ENCODE results near the gene OPRM1. TPM values are rescaled to one million over a fixed set of nuclear protein-coding genes. Genes with fewer than 3 reads are reported as not detected.

Gene OPRM1
- total and polyA plus RNA-seq, 4 donors: not detected

- no peaks in the 10 kb centered on the region for H3K9me3 ChIP-seq (ENCODE audit: control insufficient read depth in 4 of 4, low read length in 3 of 4)
- 94% methylated on average over 3 of the region's 3 CpGs for WGBS
- H3K4me3 ChIP-seq (ENCODE audit: low read depth in 1 of 3, low read length in 3 of 3): no peak overlapping the region
- no peak overlapping the region for H3K9ac ChIP-seq (ENCODE audit: low read depth in 1 of 2, low read length in 2 of 2)
- no peak for TF ChIP-seq FOXA2 (IDR thresholded peaks at IDR 0.05)
- H3K4me1 ChIP-seq (ENCODE audit: control insufficient read depth in 4 of 4, insufficient read depth in 4 of 4, low read length in 3 of 4): no peaks in the 10 kb centered on the region
- peaks cover 0 to 2% (median 0%) of the 10 kb centered on the region in 4 donors for H3K27me3 ChIP-seq (ENCODE audit: control insufficient read depth in 4 of 4, insufficient read depth in 4 of 4, low read length in 3 of 4)
- DNase-seq (ENCODE audit: low spot score): no peak
- no peaks in the 10 kb centered on the region for H3K36me3 ChIP-seq (ENCODE audit: control insufficient read depth in 4 of 4, insufficient read depth in 3 of 4, low read depth in 1 of 4, low read length in 3 of 4)
- no peak overlapping the region for H3K27ac ChIP-seq (ENCODE audit: low read depth in 1 of 2, low read length in 2 of 2)
Measured at GRCh38 chr6:154213782-154214181, 174.7 kb downstream of the OPRM1 start.

GRCh38 chr6:154218301-154218700 is 179.3 kb downstream of the OPRM1 start:
- Histone ChIP-seq H3K9me3 (ENCODE audit: control insufficient read depth in 4 of 4, low read length in 3 of 4) (no peaks in the 10 kb centered on the region), H3K27ac (ENCODE audit: low read depth in 1 of 2, low read length in 2 of 2) (no peak overlapping the region), H3K9ac (ENCODE audit: low read depth in 1 of 2, low read length in 2 of 2) (no peak overlapping the region), H3K4me1 (ENCODE audit: control insufficient read depth in 4 of 4, insufficient read depth in 4 of 4, low read length in 3 of 4) (no peaks in the 10 kb centered on the region), H3K4me3 (ENCODE audit: low read depth in 1 of 3, low read length in 3 of 3) (no peak overlapping the region), H3K27me3 (ENCODE audit: control insufficient read depth in 4 of 4, insufficient read depth in 4 of 4, low read length in 3 of 4) (peaks cover 0 to 2% (median 0%) of the 10 kb centered on the region in 4 donors), H3K36me3 (ENCODE audit: control insufficient read depth in 4 of 4, insufficient read depth in 3 of 4, low read depth in 1 of 4, low read length in 3 of 4) (no peaks in the 10 kb centered on the region)
- TF ChIP-seq REST (IDR thresholded peaks at IDR 0.05) (no peak), ATF3 (IDR thresholded peaks at IDR 0.05) (no peak), YY1 (IDR thresholded peaks at IDR 0.05) (no peak), RAD21 (IDR thresholded peaks at IDR 0.05) (no peak), TAF1 (conservative IDR thresholded peaks at IDR 0.05) (no peak), HNF4G (IDR thresholded peaks at IDR 0.05) (no peak), MAX (IDR thresholded peaks at IDR 0.05) (no peak), FOXA2 (IDR thresholded peaks at IDR 0.05) (no peak), RXRA (IDR thresholded peaks at IDR 0.05) (no peak), CTCF (IDR thresholded peaks at IDR 0.05; ENCODE audit: low read depth, low read length, missing input control) (no peak), GABPA (IDR thresholded peaks at IDR 0.05 in 1 of 2, conservative IDR thresholded peaks at IDR 0.05 in 1 of 2) (no peak), ZBTB33 (IDR thresholded peaks at IDR 0.05) (no peak), JUND (IDR thresholded peaks at IDR 0.05) (no peak), FOXA1 (IDR thresholded peaks at IDR 0.05) (no peak)
- no peak for DNase-seq (ENCODE audit: low spot score)
- 65% methylated on average over 6 of the region's 6 CpGs for WGBS

All from liver (tissue), 9 donors.